Measurements from ENCODE around the gene CENPT. TPM values are rescaled to one million over a fixed set of nuclear protein-coding genes. Genes with fewer than 3 reads are reported as not detected.

Gene CENPT, protein sequence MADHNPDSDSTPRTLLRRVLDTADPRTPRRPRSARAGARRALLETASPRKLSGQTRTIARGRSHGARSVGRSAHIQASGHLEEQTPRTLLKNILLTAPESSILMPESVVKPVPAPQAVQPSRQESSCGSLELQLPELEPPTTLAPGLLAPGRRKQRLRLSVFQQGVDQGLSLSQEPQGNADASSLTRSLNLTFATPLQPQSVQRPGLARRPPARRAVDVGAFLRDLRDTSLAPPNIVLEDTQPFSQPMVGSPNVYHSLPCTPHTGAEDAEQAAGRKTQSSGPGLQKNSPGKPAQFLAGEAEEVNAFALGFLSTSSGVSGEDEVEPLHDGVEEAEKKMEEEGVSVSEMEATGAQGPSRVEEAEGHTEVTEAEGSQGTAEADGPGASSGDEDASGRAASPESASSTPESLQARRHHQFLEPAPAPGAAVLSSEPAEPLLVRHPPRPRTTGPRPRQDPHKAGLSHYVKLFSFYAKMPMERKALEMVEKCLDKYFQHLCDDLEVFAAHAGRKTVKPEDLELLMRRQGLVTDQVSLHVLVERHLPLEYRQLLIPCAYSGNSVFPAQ
- 32.6 and 42.4 TPM in 2 replicates for total RNA-seq

DNA sequence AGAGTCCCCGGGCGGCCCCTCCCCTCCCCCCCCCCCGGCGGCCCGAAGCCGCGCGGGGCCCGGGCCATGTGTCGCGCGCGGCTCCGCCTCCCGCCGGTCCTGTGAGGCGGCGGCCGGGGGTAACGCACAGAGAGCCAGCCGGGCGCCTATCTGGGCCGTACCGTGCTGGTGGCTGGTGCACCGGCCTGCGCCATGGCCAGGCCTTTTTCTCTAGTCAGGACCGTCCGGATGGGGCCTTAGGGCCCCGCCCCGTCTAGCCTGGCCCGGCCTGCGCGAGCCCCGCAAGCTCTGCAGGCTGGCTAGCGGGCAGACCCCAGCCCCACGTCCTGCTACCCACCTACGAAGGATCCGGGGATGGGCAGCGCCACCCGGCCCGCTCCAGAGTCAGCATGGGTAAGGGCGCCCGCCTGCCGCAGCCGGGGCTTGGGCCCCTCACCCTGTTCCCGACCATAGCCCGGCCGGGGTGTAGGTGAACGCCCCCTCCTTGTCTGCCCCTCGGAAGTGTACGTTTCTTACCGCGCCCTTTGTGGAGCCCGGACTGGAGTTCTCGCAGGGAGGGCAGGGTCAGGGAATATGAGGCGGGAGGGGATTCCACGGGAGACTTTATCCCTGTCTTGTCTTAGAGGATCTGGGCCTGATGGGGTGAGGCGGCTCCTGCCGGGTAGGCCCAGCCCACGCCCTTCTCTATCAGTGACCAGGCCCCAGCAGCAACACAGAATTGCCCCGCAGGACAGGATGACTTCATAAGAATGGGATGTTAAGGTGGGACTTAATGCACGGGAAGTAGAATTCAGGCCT, at the start of gene CENPT:
Gene CENPT, minus strand, starts transcription at position 630 of the 798 bp plus-strand sequence. CDS start 13,834 bp downstream, outside the sequence.

GRCh38 chr16:67892899-67893742, 45.6 kb upstream of the CENPT start, which contains the start of gene PSKH1:
PSKH1 (plus strand) TSS chr16:67893254; CDS start chr16:67908750, 15,496 bp downstream.

GRCh38 chr16:67884684-67885083, 37.2 kb upstream of the CENPT start, which contains the start of gene NRN1L:
NRN1L (plus strand) TSS chr16:67884885; CDS start chr16:67884904, 19 bp downstream.

DNA sequence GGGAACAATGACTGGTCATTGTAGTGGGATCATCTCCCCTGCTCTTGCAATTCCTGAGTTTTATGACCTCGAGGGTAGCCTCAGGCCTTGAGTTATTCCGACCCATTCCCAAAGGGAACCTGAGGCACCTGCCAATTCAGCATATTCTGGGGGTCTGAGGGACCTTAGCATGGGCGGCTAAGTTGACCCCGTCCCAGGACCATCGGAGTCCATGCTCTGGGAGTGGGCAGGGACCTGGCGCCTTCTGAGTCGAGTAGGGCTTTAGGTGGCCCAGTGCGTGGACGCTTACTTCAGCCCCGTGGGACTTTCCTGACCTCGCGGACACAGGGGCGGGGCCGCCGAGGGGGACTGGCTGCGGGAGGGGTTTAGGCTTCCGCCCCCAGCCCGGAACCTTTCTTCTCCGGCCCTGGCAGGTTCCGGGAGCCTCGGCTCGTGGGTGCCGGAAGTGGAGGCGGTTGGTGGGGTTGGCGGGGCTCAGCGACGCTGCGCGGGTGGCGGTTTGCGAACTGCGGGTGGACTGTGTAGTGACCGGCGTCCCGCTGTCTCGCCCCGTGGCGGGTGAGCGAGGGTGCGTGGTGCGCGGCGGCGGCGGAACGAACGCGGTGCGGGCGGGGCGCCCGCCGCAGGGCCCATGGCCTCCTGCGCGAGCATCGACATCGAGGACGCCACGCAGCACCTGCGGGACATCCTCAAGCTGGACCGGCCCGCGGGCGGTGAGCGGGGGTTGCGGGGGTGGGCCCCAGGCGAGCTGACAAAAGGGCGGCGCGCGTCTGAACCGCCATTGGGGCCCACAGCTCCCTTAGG, 25.3 kb upstream of the CENPT start, which contains the start of gene EDC4:
Gene EDC4, plus strand, starts transcription at position 422 of the 804 bp plus-strand sequence. Its CDS starts 210 bp downstream, at position 632.

DNA sequence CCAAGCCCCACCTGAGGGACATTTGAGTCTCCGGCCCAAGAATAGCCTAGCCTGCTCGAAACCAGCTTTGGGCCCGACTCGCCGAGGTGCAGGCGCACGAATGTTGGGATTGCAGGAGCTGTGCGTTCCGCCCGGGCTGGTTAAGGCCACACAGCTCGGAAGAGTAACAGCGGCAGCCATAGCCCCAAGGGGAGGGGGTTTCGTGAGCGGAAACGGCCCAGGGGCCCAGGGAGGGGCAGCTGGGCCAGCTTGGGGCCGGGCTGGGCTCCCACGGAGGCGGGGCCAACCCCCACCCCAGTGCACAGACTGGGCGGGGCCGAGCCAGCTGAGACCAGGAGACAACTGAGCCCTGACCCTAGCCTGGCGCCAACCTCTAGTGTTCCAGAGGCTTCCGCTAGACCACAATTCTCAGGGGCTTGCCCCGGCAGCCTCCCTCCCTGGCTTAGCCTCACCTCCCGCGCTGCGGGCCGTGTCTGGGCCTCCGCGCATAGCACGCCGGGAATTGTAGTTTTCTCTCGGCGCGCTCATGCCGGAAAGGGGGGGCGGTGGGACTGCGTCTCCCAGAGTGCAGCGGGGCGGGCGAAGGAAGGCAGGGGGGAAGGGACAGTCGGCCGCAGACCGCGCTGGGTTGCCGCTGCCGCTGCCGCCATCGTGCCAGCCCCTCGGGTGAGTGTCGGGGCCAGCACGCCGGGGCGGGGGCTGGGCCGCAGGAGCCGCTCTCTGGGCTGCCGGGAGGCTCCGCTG, 1.0 kb downstream of the CENPT start, which contains the start of gene NUTF2:
Gene NUTF2, plus strand, starts transcription at position 614 of the 744 bp plus-strand sequence. CDS start 18,198 bp downstream, outside the sequence.

DNA sequence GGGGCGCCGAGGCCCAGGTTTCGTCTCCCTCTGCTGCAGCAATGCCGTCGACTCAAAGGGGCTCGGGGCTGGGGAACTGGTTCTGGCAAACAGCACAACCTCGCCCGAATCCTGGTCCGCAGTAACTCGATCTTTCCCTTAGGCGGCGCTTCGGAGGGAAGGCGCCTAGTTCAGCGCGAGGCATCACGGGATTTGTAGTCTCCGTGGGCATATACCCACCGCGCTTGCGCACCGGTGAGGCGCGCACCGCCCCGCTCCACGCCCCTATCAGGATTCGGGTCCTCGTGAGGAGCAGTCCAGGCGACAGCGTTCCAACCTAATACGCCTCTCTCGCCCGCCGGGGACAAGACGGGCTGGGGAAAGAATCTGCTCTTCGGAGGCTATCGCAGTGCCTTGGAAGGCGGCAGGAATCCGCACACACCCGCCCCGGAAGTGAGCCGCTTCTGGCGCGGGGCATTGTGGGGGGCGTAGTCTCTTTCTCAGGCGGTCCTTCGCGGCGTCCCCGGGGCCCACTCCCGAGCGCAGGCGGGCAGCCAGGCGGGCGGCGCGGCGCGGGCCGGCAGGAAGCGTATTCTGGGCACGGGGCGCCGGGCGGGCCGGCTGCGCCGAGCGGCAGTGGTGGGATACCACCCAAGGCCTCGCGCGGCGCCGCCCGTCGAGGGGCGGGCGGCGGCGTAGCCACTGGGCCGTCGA, 5.5 kb downstream of the CENPT start, which contains the start of gene THAP11:
Gene THAP11, plus strand, starts transcription at position 505 of the 693 bp plus-strand sequence. CDS start 235 bp downstream, outside the sequence.

DNA sequence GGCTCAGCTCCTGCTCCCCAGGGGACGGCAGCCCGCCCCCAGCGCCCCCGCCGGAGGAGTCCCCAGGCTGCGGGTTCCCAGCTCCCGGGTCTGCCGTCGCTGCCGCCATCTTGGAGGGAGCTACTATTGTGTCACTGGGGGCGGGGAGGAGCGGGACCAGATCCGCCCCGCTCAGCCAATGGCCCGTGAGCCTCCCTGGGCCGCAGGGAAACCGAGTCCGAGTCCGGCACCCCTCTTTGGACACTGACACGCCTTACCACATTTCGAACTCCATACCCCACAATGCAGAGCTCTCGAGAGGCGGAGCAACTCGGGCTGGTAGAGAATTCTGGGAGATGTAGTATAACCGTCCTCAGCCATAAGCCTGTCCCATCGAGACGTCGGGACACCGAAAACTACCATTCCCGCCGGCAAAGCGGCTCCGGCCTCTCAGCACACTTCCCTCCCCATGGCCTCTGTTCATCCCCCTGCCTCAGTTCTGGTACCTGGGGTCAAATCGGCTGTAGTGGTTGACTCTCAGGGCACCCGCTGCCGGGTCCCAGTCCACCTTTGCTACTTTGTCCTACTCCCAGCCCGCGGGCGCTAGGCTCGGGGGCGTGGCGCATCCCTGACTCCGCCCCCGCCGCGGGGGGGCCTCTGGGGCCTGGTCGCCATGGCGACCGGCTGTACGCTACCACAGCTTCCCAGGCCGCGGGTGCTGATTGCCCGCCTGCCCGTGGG, 40.9 kb downstream of the CENPT start, which contains the start of the genes RANBP10 and TSNAXIP1:
Gene RANBP10, minus strand, starts transcription at position 133 of the 720 bp plus-strand sequence. Its CDS starts 24 bp downstream, at position 109.
Gene TSNAXIP1, plus strand, starts transcription at position 462 of the 720 bp plus-strand sequence. CDS start 261 bp downstream, outside the sequence.

Other genes with a start within 250 kb of the CENPT start
- 0.90 and 1.5 TPM in 2 replicates for gene CARMIL2, start 202.5 kb downstream of the CENPT start, total RNA-seq
- gene ACD, start 187.4 kb downstream of the CENPT start, total RNA-seq = 13.0 and 25.4 TPM in 2 replicates
- 0.90 TPM in 1 of 2 replicates, not detected in the other for gene PARD6A, start 186.7 kb downstream of the CENPT start, total RNA-seq
- 12.8 and 14.4 TPM in 2 replicates for gene ENKD1, start 180.9 kb downstream of the CENPT start, total RNA-seq
- 2.8 and 6.0 TPM in 2 replicates for gene C16orf86, start 180.9 kb downstream of the CENPT start, total RNA-seq
- gene GFOD2, start 128.4 kb downstream of the CENPT start, total RNA-seq = 7.9 and 15.2 TPM in 2 replicates
- 4.5 and 5.8 TPM in 2 replicates for gene RANBP10, start 41.1 kb downstream of the CENPT start, total RNA-seq
- 0.54 and 0.97 TPM in 2 replicates for gene TSNAXIP1, start 40.8 kb downstream of the CENPT start, total RNA-seq
- 15.4 and 22.6 TPM in 2 replicates for gene THAP11, start 5.4 kb downstream of the CENPT start, total RNA-seq
- gene NUTF2, start 760 bp downstream of the CENPT start, total RNA-seq = 96.6 and 177 TPM in 2 replicates
- 27.2 and 28.3 TPM in 2 replicates for gene EDC4, start 25.4 kb upstream of the CENPT start, total RNA-seq
- not detected in 2 replicates for gene NRN1L, start 37.2 kb upstream of the CENPT start, total RNA-seq
- 10.7 and 11.0 TPM in 2 replicates for gene PSKH1, start 45.6 kb upstream of the CENPT start, total RNA-seq
- gene CTRL, start 84.2 kb upstream of the CENPT start, total RNA-seq = 0.18 and 0.81 TPM in 2 replicates
- gene PSMB10, start 89.2 kb upstream of the CENPT start, total RNA-seq = 40.4 and 57.8 TPM in 2 replicates
- 8.1 and 12.5 TPM in 2 replicates for gene LCAT, start 96.4 kb upstream of the CENPT start, total RNA-seq
- 46.4 and 58.3 TPM in 2 replicates for gene SLC12A4, start 120.9 kb upstream of the CENPT start, total RNA-seq
- gene DPEP3, start 132.8 kb upstream of the CENPT start, total RNA-seq = not detected in 2 replicates
- gene DPEP2, start 151.8 kb upstream of the CENPT start, total RNA-seq = not detected in 2 replicates
- gene DPEP2NB, start 168.2 kb upstream of the CENPT start, total RNA-seq = not detected in 2 replicates
- gene DDX28, start 175.5 kb upstream of the CENPT start, total RNA-seq = 3.2 and 6.3 TPM in 2 replicates
- gene DUS2, start 175.6 kb upstream of the CENPT start, total RNA-seq = 14.7 and 19.5 TPM in 2 replicates
- gene NFATC3, start 237.7 kb upstream of the CENPT start, total RNA-seq = 17.5 and 20.3 TPM in 2 replicates

Data from cardiac atrium fibroblast (primary cell).